A204.1 (cell line): ENCODE data around the gene PCGF3.
"Not testable (repeated sequence)": the region's sequence is repeated elsewhere in the genome, so short reads cannot be mapped to it uniquely, and the experiment has no call there.

Experiments
- FAIRE-seq: peaks from 2 replicates; lab custom pipeline; 2012; peaks lifted over from hg19 to GRCh38; lab: Jason Lieb, UNC

PCGF3 gene

DNA sequence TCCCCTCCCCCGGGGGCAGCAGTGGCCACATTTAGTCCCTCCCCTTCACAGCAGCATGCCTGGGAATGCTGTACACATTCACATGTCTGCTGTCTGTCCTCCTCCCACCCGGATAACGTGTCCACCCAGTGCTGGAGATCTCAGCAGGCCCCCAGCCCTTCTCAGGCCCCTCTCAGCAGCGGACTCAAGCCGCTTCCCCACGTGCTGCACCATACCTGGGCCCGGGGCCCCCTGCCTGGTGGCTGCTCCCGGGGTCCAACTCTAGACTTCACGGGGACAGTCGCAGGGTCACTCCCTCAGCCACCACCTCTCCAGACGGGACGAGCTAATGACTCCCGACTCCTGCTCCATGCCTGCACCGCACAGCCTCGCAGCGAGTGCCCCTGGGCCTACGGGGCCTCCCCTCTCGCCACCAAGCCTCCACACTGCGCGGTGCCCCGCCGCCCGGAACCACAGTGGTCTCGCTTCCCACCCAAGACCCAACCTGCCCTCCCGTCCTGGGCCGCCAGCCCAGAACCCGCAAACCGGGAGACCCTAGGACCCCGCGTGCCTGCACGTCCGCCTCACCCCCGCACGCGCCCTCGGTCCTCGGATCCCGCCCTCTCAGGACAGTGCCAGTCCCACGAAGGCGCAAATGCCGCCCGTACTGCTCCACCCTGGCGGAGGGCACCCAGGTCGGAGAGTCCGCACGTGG is 1.3 kb upstream of the PCGF3 start:
- FAIRE-seq = no peak

DNA sequence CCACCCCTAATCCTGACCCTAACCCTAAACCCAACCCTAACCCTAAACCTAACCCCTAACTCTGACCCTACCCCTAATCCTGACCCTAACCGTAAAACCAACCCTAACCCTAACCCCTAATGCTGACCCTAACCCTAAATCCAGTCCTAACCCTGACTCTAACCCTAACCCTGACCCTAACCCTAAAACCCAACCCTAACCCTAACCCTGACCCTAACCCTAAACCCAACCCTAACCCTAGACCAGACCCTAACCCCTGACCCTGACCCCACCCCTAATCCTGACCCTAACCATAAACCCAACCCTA is 708 bp upstream of the PCGF3 start:
- FAIRE-seq = no peak

DNA sequence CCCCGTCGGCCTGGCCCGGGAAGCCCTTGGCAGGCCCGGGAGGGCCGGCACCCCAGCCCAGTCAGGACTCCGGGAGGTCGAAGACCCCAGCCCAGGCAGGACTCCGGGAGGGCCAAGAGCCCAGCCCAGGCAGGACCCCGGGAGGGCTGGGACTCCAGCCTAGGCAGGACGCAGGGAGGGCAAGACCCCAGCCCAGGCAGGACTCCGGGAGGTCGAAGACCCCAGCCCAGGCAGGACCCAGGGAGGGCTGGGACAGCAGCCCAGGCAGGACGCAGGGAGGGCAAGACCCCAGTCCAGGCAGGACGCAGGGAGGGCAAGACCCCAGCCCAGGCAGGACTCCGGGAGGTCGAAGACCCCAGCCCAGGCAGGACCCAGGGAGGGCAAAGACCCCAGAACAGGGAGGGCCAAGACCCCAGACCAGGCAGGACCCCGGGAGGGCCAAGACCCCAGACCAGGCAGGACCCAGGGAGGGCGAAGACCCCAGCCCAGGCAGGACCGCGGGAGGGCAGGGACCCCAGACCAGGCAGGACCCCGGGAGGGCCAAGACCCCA is 526 bp downstream of the PCGF3 start:
- FAIRE-seq = not testable (repeated sequence)

DNA sequence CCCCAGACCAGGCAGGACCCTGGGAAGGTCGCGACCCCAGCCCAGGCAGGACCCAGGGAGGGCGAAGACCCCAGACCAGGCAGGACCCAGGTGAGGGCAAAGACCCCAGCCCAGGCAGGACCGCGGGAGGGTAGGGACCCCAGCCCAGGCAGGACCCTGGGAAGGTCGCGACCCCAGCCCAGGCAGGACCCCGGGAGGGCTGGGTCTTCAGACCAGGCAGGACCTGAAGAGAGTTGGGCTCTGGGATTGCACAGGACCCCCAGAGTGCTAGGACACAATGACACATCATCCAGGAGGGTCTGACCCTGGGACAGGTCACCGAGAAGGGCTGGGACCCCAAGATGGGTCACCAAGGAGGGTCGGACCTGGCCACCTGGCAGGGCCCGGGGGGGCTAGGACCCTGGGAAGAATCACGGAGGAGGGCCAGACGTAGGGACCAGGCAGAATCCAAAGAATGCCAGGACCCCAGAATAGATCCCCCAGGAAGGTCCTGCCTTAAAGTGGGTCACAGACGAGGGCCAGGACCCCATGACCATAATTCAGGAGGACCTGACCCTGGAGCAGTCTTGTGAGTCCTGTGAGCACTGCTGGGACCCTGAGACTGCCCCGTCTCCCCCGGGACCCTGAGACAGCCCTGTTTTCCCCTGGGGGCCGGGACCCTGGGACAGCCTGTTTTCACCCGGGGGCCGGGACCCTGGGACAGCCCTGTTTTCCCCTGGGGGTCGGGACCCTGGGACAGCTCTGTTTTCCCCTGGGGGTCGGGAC is 1.4 kb downstream of the PCGF3 start:
- no peak for FAIRE-seq

DNA sequence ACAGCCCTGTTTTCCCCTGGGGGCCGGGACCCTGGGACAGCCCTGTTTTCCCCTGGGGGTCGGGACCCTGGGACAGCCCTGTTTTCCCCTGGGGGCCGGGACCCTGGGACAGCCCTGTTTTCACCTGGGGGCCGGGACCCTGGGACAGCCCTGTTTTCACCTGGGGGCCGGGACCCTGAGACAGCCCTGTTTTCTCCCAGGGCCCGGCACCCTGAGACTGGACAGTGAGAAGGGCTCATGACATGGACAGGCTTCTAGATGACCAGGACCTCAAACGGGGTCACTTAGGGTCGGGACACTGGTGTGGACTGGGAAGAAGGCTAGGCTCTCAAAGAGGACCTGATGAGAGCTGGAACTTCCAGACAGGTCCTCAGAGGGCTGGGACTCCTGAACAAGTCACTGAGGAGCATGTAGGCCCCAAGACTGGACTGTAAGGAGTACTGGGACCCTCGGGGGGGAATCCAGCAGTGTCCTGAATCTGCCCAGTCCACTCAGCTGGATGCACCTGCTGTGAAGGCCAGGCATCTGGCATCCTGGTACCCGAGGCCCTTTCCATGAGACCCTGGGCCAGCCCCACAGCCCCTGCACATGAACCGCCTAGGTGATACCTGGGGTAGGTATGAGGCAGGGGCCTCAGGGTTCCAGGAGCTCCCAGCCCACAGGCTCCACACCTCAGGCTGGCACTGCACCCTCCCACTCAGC is 2.4 kb downstream of the PCGF3 start:
- FAIRE-seq = no peak

DNA sequence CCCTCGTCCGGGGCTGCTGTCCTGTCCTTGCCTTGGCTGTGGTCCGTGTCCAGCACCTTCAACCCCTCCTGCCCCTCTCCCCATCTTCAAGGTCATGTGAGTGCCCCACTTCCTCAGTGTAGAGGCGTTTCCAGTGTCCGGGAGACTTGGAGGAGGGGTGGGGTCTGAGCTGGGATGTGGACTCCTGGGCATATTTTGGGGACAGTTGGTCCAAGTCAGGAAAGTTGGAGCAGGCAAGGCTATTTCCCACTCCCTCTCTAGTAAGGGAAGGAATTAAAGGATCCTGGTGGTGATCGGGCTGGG is 3.0 kb downstream of the PCGF3 start:
- no peak for FAIRE-seq

DNA sequence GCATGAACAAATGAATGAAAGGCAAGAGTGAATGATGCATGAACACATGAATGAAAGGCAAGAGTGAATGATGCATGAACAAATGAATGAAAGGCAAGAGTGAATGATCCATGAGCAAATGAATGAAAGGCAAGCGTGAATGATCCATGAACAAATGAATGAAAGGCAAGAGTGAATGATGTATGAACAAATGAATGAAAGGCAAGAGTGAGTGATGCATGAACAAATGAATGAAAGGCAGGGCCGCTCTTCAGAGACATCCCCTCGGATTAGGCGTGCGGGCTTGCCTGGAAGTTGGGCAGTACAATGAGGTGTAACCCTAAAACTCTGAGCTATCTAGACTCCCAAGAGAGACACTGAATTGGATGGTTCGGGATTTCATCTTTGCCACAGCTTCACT is 3.7 kb downstream of the PCGF3 start:
- FAIRE-seq = no peak

DNA sequence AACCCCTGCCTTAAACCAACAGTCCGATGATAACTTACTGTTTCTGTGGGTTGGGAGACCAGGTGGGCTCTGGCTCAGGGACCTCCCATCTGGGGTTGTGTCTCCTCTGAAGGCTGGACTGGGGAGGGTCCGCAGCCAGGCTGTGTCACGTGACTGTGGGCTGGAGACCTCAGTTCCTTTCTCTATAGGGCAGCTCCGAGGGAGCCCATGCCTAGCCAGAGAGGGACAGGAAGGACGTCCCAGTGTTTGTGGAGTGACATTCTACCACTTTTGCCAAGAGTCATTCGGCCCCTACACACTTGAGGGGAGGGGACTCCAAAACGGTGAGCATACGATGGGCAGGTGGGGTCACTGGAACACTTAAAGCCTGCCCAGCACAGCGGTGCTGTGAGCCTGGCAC is 4.5 kb downstream of the PCGF3 start:
- FAIRE-seq = no peak

DNA sequence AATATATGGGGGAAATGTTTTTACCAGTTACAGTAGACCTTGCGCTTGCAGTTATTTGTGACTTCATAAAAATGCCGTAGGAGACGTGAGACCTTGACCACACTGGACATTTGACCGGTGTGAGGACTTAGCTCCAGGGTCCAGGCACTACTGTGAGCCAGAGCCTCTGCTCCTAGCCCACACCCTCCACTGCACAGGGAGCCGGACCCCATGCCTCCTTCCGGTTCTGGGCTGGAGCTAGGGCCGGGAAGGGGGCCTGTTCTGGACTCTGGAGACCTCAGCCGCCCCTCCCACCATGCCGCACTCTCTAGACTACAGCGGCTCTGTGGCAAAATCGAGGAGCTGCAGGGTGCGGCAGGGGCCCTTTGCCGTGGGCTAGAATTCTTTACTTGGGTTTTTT is 5.3 kb downstream of the PCGF3 start:
- FAIRE-seq = no peak

DNA sequence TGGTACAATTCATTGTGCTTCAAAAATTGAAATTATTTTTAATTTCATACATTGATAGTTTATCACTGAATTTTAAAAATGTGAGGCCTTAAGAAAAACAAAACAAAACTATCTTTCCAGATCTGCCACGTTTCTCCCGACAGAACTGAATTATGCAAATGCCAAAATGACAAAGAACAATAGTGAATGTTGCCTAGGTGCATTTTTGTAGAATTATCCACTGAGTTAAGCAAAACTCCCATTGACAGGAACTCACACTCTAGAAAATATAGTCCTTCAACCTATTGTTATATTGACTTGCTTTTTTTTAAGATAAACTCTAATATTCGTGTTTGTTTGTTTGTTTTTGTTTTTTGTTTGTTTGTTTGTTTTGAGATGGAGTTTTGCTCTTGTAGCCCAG is 6.5 kb downstream of the PCGF3 start:
- no peak for FAIRE-seq

DNA sequence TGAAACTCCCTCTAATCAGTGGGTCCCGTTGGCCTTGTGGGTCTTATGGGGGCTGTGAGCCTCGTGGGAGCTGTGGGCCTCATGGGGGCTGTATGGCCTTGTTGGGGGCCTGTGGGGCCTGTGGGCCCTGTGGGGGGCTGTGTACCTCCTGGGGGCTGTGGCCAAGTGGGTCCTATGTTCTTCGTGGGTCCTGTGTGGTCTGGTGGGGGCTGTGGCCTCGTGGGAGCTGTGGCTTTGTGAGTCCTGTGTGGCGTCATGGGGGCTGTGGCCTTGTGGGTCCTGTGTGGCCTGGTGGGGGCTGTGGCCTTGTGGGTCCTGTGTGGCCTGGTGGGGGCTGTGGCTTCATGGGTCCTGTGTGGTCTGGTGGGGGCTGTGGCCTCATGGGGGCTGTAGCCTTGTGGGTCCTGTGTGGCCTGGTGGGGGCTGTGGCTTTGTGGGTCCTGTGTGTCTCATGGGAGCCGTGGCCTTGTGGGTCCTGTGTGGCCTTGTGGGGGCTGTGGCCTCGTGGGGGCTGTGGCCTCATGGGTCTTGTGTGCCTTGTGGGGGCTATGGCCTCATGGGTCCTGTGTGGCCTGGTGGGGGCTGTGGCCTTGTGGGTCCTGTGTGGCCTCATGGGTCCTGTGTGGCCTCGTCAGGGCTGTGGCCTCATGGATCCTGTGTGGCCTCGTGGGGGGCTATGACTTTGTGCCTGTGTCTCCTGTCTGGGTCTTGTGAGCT is 7.4 kb downstream of the PCGF3 start:
- FAIRE-seq = no peak

DNA sequence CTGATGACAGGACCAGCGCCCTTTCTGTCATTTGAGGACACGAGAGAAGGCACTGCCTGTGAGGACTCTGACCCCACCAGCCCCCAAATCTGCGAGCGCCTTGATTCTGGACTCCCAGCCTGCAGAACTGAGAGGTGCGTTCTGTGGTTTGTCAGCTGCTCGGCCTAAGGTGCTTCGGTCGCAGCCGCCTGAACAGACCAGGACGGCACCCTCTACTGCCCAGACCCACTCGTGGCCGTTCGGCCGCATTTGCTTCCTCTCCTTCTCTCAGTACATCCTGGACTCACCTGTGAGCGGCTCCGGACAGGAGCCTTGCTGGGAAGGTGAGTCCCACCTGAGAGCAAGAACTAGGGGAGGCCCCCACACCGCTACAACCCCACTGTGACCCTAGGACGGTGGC is 8.5 kb downstream of the PCGF3 start:
- no peak for FAIRE-seq

DNA sequence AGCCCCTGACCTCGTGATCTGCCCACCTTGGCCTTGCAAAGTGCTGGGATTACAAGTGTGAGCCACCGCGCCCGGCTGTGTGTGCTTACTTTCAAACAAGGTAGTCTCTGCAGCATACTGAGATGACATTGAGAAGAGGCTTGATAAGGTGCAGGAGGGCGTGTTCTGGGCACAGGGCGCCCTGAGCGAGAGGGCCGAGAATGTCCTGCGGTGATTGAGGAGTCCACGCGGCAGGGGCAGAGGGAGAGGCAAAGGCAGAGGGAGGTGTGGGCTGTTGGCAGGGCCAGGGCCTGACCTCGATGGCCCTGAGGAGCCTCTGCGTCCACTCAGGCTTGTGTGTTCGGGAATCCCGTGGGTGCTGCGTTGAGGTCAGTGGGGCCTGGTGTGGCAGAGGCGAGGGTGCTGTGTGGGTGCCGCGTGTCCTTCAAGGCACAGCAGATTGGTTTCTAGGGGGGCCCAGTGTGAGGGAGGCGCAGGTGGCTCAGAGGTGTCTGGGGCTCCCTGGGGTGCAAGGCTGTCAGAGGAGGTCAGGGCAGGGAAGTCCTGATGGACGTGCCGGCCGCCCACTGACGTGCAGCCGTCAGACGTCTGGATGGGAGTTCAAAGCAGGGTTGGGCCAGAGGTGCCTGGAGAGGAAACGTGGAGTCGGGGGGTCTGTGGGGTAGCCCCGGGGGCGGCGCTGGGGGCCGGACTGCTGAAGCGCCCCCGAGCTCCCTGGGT is 12.1 kb downstream of the PCGF3 start:
- no peak for FAIRE-seq

DNA sequence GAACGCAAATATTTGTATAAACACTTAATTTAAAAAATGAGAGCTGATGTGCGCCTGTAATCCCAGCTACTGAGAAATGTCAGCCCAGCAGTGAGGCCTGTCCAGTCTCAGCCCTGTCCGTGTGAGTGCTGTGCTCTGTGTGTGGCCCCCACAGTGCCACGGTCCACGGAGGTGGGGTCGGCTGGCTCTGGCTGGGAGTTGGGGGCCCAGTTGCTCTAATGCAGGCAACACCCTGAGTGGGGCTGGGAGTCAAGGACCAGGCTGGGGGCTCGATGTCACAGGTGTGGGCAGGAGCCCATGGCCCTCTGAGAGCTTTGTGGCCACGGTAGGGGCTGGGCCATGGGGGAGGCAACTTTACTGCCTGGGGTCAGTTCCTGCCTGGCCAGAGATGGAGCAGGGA is 12.8 kb downstream of the PCGF3 start:
- FAIRE-seq = no peak

DNA sequence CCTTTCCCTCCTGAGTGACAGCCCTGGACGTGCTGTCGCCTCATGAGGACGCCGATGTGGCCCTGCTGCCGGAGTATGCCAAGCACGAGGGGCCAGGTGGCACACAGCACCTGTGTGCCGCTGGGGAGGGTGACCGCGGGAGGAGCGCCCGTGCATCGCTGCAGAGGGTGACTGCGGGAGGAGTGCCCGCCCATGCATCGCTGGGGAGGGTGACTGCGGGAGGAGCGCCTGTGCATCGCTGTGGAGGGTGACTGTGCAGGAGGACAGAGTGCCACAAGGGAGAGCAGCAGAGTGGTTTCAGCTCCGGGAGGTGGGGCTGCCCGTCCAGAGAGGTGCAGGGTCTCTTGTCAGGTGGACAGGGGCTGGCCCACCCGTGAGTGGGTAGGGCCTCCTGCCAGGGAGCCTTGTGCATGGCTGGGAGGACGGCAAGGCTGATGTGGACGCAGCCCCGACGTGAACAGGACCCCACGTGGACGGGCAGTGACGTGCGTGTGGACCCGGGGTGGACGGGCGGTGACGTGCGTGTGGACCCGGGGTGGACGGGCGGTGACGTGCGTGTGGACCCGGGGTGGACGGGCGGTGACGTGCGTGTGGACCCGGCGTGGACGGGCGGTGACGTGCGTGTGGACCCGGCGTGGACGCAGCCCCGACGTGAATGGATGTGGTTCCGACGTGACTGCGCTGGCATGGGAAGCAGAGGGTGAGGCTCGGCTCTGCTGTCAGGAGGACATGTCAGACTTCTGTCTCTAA is 14.7 kb downstream of the PCGF3 start:
- FAIRE-seq = no peak

DNA sequence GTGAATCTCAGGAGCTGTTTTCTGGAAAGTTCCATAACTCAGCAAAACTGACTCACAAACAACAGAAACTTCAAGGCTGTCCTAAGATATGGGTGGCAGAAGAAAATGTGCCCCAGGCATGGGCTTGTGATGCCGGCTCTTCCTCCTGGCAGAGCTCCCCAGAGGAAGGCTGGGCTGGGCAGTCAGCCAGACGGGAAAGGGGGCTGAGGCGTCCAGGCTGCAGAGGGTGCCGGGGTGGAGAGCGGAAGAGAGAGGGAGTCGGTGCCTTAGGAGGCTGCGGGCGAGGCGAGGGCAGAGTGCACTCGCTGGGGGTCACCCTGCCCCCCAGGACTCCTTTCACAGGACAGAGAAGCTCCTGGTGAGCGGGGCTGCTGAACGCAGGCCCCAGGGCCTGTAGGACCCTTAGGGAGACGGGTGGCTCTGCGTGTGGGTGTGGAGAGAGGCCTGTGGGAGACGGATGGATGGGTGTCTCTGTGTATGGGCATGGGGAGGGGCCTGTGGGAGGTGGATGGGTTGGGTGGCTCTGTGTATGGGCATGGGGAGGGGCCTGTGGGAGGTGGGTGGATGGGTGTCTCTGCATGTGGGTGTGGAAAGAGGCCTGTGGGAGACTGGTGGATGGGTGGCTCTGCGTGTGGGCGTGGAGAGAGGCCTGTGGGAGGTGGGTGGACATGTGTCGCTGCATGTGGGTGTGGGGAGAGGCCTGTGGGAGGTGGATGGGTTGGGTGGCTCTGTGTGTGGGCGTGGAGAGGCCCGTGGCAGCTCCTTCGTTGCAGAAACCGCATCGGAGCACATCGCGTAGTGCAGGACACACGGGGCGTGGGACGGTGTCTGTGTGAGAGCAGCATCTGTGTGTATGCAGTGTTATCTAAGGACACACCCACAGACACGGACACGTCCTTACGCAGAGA is 15.9 kb downstream of the PCGF3 start:
- no peak for FAIRE-seq

DNA sequence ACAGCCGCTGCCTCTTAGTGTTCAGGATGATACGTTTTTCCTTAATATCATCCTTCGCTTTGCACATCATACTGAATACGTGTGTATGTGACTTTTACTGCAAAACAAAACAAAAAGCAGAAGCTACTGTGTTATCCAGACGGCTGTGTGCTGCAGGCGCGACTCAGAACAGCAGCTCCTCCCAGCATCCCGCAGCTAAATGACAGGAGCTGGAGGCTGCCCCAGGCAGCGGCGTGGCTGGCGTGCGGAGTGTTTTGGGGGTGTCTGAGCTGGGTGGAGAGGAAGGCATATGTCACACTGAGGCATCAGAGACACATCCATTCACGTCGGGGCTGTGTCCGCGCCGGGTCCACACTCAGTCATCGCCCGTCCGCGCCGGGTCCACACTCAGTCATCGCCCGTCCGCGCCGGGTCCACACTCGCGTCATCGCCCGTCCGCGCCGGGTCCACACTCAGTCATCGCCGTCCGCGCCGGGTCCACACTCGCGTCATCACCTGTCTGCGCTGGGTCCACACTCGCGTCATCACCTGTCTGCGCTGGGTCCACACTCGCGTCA is 16.6 kb downstream of the PCGF3 start:
- no peak for FAIRE-seq

DNA sequence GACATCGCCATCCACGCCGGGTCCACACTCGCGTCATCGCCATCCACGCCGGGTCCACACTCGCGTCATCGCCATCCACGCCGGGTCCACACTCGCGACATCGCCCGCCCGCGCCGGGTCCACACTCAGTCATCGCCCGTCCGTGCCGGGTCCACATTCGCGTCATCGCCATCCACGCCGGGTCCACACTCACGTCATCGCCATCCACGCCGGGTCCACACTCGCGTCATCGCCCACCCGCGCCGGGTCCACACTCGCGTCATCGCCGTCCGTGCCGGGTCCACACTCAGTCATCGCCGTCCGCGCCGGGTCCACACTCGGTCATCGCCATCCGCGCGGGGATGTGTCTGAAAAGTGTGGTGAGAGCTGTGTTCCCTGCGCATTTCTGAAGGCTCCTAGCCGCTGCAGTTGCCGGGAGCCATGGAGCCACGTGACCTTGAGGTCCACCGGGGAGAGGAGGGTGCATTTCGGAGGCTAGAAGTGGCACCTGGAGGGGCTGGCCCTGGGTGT is 17.3 kb downstream of the PCGF3 start:
- FAIRE-seq = no peak

DNA sequence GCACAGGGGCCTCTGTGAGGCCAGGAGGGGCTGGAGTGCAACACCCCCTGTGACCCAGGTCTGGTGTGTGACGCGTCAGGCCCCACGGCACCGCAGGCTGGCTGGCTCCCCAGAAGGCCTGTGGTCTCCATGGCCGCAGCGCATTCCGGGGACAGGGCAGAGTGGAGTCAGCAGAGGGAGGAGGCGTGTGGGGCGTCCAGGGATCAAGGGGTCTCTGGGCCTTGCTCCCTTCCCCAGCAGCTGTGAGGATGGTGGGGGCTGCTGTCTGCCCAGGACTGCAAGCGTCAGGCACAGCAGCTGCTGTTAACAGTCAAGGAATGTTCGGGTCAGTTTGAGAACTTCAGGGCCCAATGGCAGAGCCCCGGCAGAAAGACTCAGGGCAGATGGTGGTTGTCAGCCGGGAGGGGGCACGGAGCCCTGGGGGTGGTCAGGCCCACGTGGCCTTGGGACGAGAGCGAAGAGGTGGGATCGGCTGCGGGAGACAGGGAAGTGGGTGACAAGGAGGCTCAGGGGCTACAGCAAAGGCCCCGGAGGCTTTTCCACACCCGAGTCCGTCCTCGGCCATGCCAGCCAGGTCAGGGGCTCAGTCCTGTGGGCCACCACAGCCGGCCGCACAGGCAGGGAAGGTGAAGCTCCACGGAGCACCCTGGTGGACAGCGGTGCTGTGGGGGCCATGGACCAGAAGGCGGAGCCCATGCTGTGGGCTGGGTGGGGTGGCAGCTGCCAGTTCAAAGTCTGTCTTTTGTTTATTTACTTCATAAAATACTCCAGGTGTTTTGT is 18.3 kb downstream of the PCGF3 start:
- no peak for FAIRE-seq
